Measurements from ENCODE around the gene C2CD2.
"Not testable (repeated sequence)": the region's sequence is repeated elsewhere in the genome, so short reads cannot be mapped to it uniquely, and the experiment has no call there.

The C2CD2 gene

DNA sequence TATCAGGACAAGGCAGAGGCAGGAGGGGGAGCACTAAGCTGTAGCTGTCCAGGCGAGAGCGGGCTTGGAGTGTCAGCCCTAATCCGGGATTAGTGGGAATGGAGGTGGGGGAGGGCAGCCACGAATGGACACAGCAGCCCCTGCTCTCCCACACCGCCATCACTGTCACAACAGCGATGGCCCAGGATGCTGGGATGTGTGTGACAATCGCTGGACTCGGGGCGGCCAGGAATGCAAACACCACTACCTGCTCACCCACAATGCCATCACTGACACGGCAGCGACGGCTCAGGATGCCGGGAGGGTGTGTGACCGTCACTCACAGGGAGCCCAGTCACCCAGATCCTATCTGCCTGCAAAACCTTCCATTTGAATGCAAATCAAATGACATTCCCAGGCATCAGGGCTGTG, 2.9 kb downstream of the C2CD2 start:
- no peak for DNase-seq (ENCODE audit: low read depth in 1 of 2, low spot score in 1 of 2)
- no peak for TF ChIP-seq JUND (IDR thresholded peaks at IDR 0.05; ENCODE audit: low read depth)
- in situ Hi-C loops (cut with HindIII; ENCODE audit: low pct_unique_long_range_greater_than_20kb, low sequenced_read_pairs), result no loop called here

DNA sequence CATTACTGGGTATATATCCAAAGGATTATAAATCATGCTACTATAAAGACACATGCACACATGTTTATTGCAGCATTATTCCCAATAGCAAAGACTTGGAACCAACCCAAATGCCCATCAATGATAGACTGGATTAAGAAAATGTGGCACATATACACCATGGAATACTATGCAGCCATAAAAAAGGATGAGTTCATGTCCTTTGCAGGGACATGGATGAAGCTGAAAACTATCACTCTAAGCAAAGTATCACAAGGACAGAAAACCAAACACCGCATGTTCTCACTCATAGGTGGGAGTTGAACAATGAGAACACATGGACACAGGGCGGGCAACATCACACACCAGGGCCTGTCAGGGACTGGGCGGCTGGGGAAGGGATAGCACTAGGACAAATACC, 4.2 kb downstream of the C2CD2 start:
- DNase-seq (ENCODE audit: low read depth in 1 of 2, low spot score in 1 of 2); in situ Hi-C loops (cut with HindIII; ENCODE audit: low pct_unique_long_range_greater_than_20kb, low sequenced_read_pairs): not testable (repeated sequence)

DNA sequence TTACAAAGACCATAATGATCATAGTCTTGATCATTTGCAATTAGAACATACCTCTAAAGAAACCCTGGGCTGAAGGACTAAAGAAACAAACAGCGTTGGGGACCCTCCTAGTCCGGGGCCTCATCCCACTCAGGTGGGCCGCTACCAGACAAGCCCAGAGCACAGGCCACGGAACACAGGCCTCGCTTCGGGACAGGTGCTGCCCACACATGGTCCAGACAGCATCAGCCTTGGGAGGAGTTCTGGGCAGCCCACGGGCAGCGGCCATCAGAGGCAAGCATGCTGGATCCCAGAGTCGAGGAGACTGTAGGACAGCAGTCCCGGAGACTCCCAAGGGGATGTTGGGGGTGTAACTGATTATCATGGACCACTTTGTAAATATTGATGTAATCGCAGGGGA, 4.9 kb downstream of the C2CD2 start:
- in situ Hi-C loops (cut with HindIII; ENCODE audit: low pct_unique_long_range_greater_than_20kb, low sequenced_read_pairs), result no loop called here
- no peak for DNase-seq (ENCODE audit: low read depth in 1 of 2, low spot score in 1 of 2)
- TF ChIP-seq JUND (IDR thresholded peaks at IDR 0.05; ENCODE audit: low read depth), result no peak

DNA sequence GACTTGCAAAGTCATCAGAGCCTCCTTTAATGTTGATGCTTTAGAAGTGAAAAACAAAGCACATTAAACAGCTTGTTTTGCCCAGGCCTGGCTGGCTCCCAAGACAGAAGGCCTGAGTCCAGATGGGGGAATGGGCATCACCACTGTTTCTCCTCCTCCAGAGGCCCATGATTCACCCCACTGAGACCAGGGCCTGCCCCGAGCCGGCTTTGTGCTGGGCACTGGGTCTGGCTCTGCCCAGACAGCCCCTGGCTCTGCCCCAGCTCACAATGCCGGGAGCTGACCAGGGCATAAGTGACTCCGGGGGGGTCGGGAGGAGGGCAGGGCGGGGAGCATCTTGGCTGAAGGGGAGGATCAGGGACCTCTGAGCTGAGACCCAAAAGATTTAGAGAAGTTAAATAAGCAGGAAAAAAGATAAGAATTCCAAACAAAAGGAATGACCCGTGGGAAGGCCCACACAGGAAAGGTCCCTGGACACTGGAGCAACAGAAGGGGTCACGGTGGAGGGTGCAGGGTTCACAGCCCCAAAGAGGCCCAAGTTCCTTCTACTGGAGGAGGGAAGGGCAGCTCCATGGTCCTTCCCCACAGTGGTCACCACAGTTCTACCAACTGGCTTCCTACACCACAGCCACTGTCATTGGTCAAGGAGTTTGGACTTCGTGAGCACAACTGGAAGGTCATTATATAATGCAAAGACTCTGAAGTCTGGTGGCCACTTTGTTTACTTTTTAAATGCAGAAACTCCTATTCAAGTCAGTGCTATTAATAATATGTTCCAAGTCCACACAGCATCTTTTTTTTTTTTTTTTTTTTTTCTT, 5.5 kb downstream of the C2CD2 start:
- no peak for DNase-seq (ENCODE audit: low read depth in 1 of 2, low spot score in 1 of 2)
- no peak for TF ChIP-seq JUND (IDR thresholded peaks at IDR 0.05; ENCODE audit: low read depth)
- in situ Hi-C loops (cut with HindIII; ENCODE audit: low pct_unique_long_range_greater_than_20kb, low sequenced_read_pairs), result no loop called here

DNA sequence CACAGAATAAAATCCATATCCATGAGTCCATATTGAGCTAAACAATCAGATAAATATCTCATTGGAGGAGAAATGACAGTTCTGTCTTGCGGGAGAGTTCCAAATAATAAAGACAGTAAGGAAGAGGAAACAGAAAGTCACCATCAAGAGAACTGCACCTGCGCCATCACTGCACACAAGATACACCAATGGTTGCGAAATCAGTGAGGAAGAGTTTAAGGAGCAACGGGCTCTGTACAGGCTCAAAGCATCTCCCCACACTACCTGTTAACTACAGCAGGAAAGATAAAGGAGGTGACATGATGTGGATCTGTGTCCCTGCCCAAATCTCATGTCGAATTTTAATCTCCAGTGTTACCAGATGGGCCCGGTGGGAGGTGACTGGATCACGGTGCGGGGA, 7.8 kb downstream of the C2CD2 start:
- in situ Hi-C loops (cut with HindIII; ENCODE audit: low pct_unique_long_range_greater_than_20kb, low sequenced_read_pairs), result no loop called here
- no peak for TF ChIP-seq JUND (IDR thresholded peaks at IDR 0.05; ENCODE audit: low read depth)
- no peak for DNase-seq (ENCODE audit: low read depth in 1 of 2, low spot score in 1 of 2)

DNA sequence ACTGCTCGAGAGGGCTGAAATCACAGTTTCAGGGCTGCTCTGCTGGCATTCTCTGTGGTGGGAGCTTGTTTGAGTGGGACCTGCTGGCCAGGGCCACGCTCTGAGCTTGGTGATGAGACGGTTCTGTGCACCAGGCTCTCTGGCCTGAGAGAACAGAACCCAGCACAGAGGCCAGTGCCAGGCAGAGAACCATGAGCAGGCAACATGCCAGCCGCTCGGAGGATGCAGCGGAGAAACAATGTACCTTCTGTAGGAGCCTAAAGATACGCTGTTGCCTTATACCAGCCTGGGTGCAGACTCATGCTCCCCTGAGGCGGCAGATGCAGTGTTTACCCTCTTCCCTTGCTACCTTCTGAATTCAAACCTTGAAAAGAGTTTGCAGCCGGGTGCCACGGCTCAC, 10.0 kb downstream of the C2CD2 start:
- no peak for TF ChIP-seq JUND (IDR thresholded peaks at IDR 0.05; ENCODE audit: low read depth)
- in situ Hi-C loops (cut with HindIII; ENCODE audit: low pct_unique_long_range_greater_than_20kb, low sequenced_read_pairs), result no loop called here
- DNase-seq (ENCODE audit: low read depth in 1 of 2, low spot score in 1 of 2), result no peak

DNA sequence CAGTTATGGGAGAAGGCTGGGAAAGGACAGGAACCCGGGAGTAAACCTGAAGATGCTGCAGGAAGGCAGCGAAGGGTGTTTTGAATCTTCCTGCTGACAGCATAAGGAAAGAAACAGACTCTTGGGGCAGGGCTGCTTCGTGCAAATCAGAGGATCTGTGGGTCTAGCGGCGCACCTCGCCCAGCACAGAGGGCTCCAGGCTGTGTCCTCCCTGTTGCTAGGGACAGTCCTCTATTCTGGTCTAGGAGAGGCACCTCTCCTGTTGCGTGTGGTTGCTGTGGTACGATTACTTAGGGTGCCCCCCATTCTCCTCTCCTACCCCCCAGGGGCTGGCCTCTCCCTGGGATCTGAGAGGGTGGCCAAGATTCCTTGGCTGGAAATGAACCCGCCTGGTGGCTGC, 11.4 kb downstream of the C2CD2 start:
- in situ Hi-C loops (cut with HindIII; ENCODE audit: low pct_unique_long_range_greater_than_20kb, low sequenced_read_pairs), result no loop called here
- TF ChIP-seq JUND (IDR thresholded peaks at IDR 0.05; ENCODE audit: low read depth), result no peak
- DNase-seq (ENCODE audit: low read depth in 1 of 2, low spot score in 1 of 2), result no peak

DNA sequence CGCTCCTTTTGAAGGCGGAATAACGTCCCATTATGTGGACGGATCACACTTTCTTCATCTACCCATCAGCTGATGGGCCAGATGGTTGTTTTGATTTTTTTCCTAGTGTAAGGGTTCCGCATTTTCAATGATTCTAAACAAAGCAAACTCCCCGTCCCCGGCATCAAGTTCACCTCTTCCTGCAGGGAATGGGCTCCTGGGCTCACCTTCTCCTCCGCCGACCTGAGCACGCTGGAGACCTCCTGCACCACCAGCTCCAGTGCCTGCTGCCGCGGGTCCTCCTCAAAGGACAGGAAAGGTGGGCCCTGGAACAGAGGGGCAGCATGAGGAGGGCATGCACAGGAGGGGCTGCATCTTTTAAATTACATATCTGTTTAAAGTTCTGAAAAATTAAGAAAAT, 11.9 kb downstream of the C2CD2 start:
- DNase-seq (ENCODE audit: low read depth in 1 of 2, low spot score in 1 of 2), result no peak
- in situ Hi-C loops (cut with HindIII; ENCODE audit: low pct_unique_long_range_greater_than_20kb, low sequenced_read_pairs), result no loop called here
- TF ChIP-seq JUND (IDR thresholded peaks at IDR 0.05; ENCODE audit: low read depth), result no peak

DNA sequence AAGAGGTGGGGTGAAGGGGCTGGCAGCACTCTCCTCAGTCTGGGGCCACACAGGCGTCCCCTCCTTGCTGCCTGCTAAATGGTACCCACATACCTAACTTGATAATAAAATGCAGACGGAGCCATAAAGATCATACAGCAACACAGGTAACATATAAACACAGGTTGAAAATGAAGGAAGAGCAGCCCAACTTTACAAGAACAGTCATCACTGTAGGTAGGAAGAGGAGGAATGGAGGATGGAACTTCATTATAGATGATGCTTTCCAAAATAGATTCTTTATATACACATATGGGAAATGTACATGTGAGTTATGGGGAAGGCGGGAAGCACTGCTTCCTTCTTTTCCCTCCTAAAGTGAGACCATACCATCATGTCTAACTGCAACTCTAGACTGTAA, 13.4 kb downstream of the C2CD2 start:
- in situ Hi-C loops (cut with HindIII; ENCODE audit: low pct_unique_long_range_greater_than_20kb, low sequenced_read_pairs), result no loop called here
- no peak for TF ChIP-seq JUND (IDR thresholded peaks at IDR 0.05; ENCODE audit: low read depth)

DNA sequence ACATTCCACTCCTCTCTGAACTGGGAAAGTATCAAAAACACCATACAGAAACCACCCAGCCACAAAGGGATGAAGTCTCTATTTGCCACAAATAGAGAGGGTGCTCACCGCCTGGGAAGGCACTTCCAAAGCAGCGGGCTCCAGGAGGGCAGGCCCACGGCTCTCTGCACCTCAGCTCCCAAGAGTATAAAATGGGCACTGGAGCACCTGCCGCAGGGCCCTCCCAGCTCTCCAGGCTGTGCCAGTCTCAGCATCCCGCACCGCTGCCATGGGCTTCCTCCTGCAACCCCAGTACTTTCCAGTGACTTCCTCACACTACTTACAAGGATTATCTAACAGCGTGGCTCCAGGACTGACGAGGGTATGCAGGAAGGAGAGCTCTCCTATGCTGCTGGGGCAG, 14.4 kb downstream of the C2CD2 start:
- in situ Hi-C loops (cut with HindIII; ENCODE audit: low pct_unique_long_range_greater_than_20kb, low sequenced_read_pairs), result no loop called here
- no peak for TF ChIP-seq JUND (IDR thresholded peaks at IDR 0.05; ENCODE audit: low read depth)
- no peak for DNase-seq (ENCODE audit: low read depth in 1 of 2, low spot score in 1 of 2)

More for the DNA sequence above, 13.4 kb downstream of the C2CD2 start:
- no peak for DNase-seq (ENCODE audit: low read depth in 1 of 2, low spot score in 1 of 2)

DNA sequence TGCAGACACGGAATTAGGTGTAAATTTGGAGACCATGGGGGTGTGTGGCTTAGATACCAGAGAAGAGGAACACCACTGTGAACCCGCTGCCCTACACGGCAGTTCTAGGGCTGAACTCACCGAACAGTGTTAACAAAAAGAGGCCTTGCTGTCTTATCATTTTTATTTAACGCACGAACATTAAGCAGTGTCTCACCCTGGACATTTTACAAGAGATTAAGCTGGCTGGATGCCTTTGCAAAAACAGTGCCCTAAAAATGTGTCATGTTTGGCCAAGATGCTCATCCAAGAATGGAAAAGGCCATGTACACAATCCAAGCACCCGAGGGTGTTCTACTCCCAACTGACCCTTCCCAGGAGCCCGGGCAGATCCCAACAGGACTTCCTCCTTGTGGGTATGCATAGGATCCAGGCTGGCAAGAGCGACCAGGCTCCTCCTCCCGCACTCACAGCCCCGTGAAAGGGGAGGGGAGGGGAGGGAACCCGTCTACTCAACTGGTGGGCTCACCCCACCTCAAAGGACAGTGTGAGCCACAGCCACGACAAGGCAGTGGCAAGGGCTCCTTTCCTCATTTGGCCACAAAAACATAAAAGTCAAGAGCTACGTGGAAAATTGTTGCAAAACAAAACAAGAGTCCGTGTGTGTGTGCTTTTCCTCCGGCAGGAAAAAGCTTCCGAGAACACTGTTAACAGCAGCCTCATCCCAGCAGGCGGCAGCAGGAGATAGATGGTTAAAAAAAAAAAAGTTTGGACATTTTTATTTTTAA, 20.3 kb downstream of the C2CD2 start:
- peak in 1 of 2 experiments; percentile 73 for DNase-seq (ENCODE audit: low read depth in 1 of 2, low spot score in 1 of 2)
- in situ Hi-C loops (cut with HindIII; ENCODE audit: low pct_unique_long_range_greater_than_20kb, low sequenced_read_pairs), result no loop called here
- no peak for TF ChIP-seq JUND (IDR thresholded peaks at IDR 0.05; ENCODE audit: low read depth)

DNA sequence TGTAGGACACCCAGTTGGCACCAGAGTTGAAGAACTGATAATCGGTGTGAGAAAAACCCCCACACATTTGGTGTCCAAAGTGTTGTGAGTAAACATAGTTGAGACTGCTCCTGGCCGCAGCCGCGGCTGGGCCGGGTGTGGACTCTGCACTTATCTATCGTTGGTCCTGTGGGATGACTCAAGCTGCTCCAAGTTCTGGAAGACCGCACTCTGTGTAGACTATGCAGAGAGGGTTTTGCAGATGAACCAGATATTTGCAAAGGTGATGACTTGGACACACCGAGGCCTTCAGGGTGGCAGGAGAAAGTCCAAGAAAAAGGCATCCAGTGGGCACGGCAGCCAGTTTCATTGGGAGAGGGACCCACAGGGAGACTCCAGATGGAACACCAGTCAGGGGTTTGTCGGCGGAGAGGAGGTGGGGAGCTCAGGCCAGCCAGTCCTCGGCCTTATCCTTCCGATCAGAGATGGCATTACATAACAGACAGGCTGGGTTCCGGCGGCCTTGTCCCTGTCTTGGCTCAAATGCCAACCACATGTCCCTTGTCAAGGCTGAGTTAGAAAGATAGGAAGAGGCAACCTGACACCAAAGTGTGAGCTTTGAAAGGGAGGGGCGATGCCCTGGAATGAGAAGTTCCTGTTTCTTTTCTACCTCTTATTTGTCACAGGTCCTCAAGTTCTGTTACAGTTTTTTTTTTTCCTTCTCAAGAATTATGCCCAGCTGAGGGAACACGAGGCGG, 21.1 kb downstream of the C2CD2 start:
- no peak for TF ChIP-seq JUND (IDR thresholded peaks at IDR 0.05; ENCODE audit: low read depth)
- no peak for DNase-seq (ENCODE audit: low read depth in 1 of 2, low spot score in 1 of 2)
- in situ Hi-C loops (cut with HindIII; ENCODE audit: low pct_unique_long_range_greater_than_20kb, low sequenced_read_pairs), result no loop called here

DNA sequence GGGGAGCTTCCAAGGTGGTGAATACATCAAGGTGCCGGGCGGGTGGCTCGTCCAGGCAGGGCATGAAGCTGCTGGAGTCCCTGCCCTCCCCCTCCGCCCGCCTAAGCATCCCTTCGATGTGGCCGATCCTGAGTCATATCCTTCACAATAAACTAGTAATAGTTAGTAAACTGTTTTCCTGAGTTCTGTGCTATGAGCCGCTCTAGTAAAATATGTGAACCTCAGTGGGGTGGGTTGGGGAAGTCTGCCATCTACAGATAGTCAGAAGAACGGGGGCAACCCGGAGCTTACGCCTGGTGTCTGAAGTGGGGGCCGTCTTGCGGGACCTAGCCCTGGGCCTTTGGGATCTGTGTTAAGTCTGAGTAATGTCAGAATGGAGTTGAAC, 21.6 kb downstream of the C2CD2 start:
- no peak for DNase-seq (ENCODE audit: low read depth in 1 of 2, low spot score in 1 of 2)
- in situ Hi-C loops (cut with HindIII; ENCODE audit: low pct_unique_long_range_greater_than_20kb, low sequenced_read_pairs), result no loop called here
- no peak for TF ChIP-seq JUND (IDR thresholded peaks at IDR 0.05; ENCODE audit: low read depth)

Data from T47D (cell line).